ENCODE data around the gene DUSP16.

Gene DUSP16

GRCh38 chr12:12461923-12462315, 100.7 kb downstream of the DUSP16 start:
- no peak for DNase-seq

- DNase-seq, result no peak
Observed at GRCh38 chr12:12460935-12461922, 101.4 kb downstream of the DUSP16 start.

- DNase-seq, result no peak
Observed at GRCh38 chr12:12456637-12457036, 106.0 kb downstream of the DUSP16 start.

GRCh38 chr12:12454315-12454714, 108.3 kb downstream of the DUSP16 start:
- no peak for DNase-seq

GRCh38 chr12:12453635-12454034, 109.0 kb downstream of the DUSP16 start:
- no peak for DNase-seq

GRCh38 chr12:12452326-12452902, 110.2 kb downstream of the DUSP16 start:
- no peak for DNase-seq

- DNase-seq, result no peak
Observed at GRCh38 chr12:12451098-12451497, 111.6 kb downstream of the DUSP16 start.

- no peak for DNase-seq
Observed at GRCh38 chr12:12450043-12450471, 112.6 kb downstream of the DUSP16 start.

- no peak for DNase-seq
Observed at GRCh38 chr12:12449533-12450025, 113.1 kb downstream of the DUSP16 start.

GRCh38 chr12:12447837-12448236, 114.8 kb downstream of the DUSP16 start:
- DNase-seq, result no peak

GRCh38 chr12:12447236-12447635, 115.4 kb downstream of the DUSP16 start:
- DNase-seq, result no peak

- no peak for DNase-seq
Observed at GRCh38 chr12:12446786-12447185, 115.9 kb downstream of the DUSP16 start.

- no peak for DNase-seq
Observed at GRCh38 chr12:12445882-12446181, 116.8 kb downstream of the DUSP16 start.

- DNase-seq, result no peak
Observed at GRCh38 chr12:12445165-12445881, 117.3 kb downstream of the DUSP16 start.

- no peak for DNase-seq
Observed at GRCh38 chr12:12443431-12443878, 119.2 kb downstream of the DUSP16 start.

- no peak for DNase-seq
Observed at GRCh38 chr12:12442548-12443071, 120.1 kb downstream of the DUSP16 start.

- no peak for DNase-seq
Observed at GRCh38 chr12:12441843-12442461, 120.7 kb downstream of the DUSP16 start.

- DNase-seq, result no peak
Observed at GRCh38 chr12:12441429-12441807, 121.2 kb downstream of the DUSP16 start.

GRCh38 chr12:12440784-12441428, 121.8 kb downstream of the DUSP16 start:
- DNase-seq, result peak in 1 of 2 experiments; percentile 3

GRCh38 chr12:12439636-12440035, 123.0 kb downstream of the DUSP16 start:
- DNase-seq, result no peak

- DNase-seq, result no peak
Observed at GRCh38 chr12:12436831-12437345, 125.8 kb downstream of the DUSP16 start.

GRCh38 chr12:12433203-12433731, 129.4 kb downstream of the DUSP16 start:
- no peak for DNase-seq

Measured in SHP77 (cell line).